HEK293 (cell line): ENCODE data around the gene METTL25B.

Experiments used
- IKZF3 ChIP-seq: fragments of 450-650 bp; IDR thresholded peaks from 2 replicates; pipeline ENCODE4 v1.5.0; 2018; ENCODE audit warnings: missing biosample characterization, mild to moderate bottlenecking, missing genetic modification characterization, moderate library complexity
- KLF16 ChIP-seq: fragments of 450-650 bp; formaldehyde crosslinking; IDR thresholded peaks from 2 replicates; pipeline ENCODE4 v1.5.1; 2017; ENCODE audit warnings: missing biosample characterization, missing genetic modification characterization
- OVOL3 ChIP-seq: fragments of 450-650 bp; formaldehyde crosslinking; IDR thresholded peaks from 2 replicates; pipeline ENCODE4 v1.5.1; 2016; ENCODE audit warnings: missing biosample characterization, missing genetic modification characterization
- SP3 ChIP-seq: fragments of 450-650 bp; formaldehyde crosslinking; IDR thresholded peaks from 2 replicates; pipeline ENCODE4 v1.5.1; 2016; ENCODE audit warnings: missing biosample characterization, missing genetic modification characterization
- ZFP37 ChIP-seq: fragments of 450-650 bp; formaldehyde crosslinking; IDR thresholded peaks from 2 replicates; pipeline ENCODE4 v1.5.1; 2016; ENCODE audit warnings: missing biosample characterization, missing genetic modification characterization
- ZNF155 ChIP-seq: fragments of 450-650 bp; formaldehyde crosslinking; IDR thresholded peaks from 2 replicates; pipeline ENCODE4 v1.5.1; 2016; ENCODE audit warnings: missing biosample characterization, missing genetic modification characterization
- ZNF558 ChIP-seq: fragments of 450-650 bp; formaldehyde crosslinking; IDR thresholded peaks from 2 replicates; pipeline ENCODE4 v1.5.1; 2016; ENCODE audit warnings: missing biosample characterization, missing genetic modification characterization
- ZNF585B ChIP-seq: fragments of 450-650 bp; formaldehyde crosslinking; IDR thresholded peaks from 2 replicates; pipeline ENCODE4 v1.5.1; 2016; ENCODE audit warnings: missing biosample characterization, missing genetic modification characterization
- ZNF629 ChIP-seq: fragments of 450-650 bp; formaldehyde crosslinking; IDR thresholded peaks from 2 replicates; pipeline ENCODE4 v1.5.1; 2017; ENCODE audit warnings: missing biosample characterization, missing genetic modification characterization
- ZNF701 ChIP-seq: fragments of 450-650 bp; formaldehyde crosslinking; IDR thresholded peaks from 2 replicates; pipeline ENCODE4 v1.5.1; 2016; ENCODE audit warnings: missing biosample characterization, missing genetic modification characterization
- ZNF830 ChIP-seq: fragments of 450-650 bp; IDR thresholded peaks from 2 replicates; pipeline ENCODE4 v1.5.0; 2018; ENCODE audit warnings: missing biosample characterization, missing genetic modification characterization, low read depth, mild to moderate bottlenecking, moderate library complexity
- ZXDB ChIP-seq: fragments of 450-650 bp; formaldehyde crosslinking; IDR thresholded peaks from 2 replicates; pipeline ENCODE4 v1.5.1; 2016; ENCODE audit warnings: missing biosample characterization, missing genetic modification characterization
- TF ChIP-seq, protein P1 (sequence below): fragments of 450-650 bp; formaldehyde crosslinking; IDR thresholded peaks from 2 replicates; pipeline ENCODE4 v1.5.1; 2016; ENCODE audit warnings: missing biosample characterization, missing genetic modification characterization
- TF ChIP-seq, protein P2 (sequence below): fragments of 450-650 bp; formaldehyde crosslinking; conservative IDR thresholded peaks from 2 replicates; pipeline ENCODE4 v1.5.1; 2016; ENCODE audit warnings: low read depth, missing biosample characterization, missing genetic modification characterization
- TF ChIP-seq, protein P3 (sequence below): fragments of 450-650 bp; IDR thresholded peaks from 2 replicates; pipeline ENCODE4 v1.5.1; 2018; ENCODE audit warnings: missing biosample characterization, missing genetic modification characterization
- TF ChIP-seq, protein P4 (sequence below): fragments of 450-650 bp; formaldehyde crosslinking; IDR thresholded peaks from 2 replicates; pipeline ENCODE4 v1.5.1; 2016; ENCODE audit warnings: missing biosample characterization, missing genetic modification characterization
- TF ChIP-seq, protein P5 (sequence below): fragments of 450-650 bp; formaldehyde crosslinking; IDR thresholded peaks from 2 replicates; pipeline ENCODE4 v1.5.1; 2016; ENCODE audit warnings: missing biosample characterization, missing genetic modification characterization
- TF ChIP-seq, protein P6 (sequence below): fragments of 450-650 bp; formaldehyde crosslinking; IDR thresholded peaks from 2 replicates; pipeline ENCODE4 v1.5.1; 2016; ENCODE audit warnings: missing biosample characterization, missing genetic modification characterization
- TF ChIP-seq, protein P7 (sequence below): fragments of 450-650 bp; formaldehyde crosslinking; IDR thresholded peaks from 2 replicates; pipeline ENCODE4 v1.5.1; 2017; ENCODE audit warnings: missing biosample characterization, missing genetic modification characterization

The METTL25B gene

DNA sequence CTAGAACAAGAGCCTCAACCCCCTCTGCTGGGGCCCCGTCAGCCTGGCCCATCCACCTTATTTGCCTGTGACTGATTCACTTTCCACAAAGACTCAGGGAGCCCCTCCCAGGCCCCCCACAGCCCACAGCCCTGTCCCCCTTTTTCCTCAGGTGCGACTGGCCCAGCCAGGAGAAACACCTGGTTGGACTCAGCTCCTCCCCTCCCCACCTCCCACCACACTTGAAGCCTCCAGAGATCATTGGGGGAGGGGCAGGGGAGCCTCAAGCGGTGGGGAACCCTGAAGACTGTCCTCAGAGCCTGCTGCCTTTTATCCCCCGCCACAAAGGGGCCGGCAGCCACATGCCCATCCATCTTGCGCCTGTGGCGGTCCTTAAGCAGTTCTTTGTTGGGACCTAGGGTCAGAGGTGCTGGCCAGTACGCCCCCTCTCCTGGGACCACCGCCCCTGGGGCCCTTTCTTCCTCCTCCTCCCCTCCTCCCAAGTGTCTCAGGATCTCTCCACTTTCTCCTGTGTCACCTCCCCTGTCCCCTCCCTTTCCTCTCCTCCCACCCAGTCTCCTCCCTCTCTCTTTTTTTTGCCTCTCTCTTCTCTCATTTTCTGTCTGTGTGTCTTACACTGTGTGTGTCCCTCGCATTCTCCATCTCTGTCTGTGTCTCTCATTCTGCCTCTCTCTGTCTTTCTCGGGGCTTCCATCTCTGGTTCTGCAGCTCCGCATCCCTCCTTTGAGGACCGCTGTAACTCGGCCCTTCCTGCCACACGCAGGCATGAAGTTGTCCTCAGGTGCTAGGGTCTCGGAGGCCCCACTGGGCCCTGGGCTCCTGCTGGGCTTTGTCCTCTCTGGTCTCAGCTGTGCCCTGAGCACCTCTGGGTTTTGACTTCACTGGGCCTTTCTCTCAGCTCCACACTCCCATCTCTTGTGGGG lies 35.1 kb upstream of the METTL25B start (continued):
- TF ChIP-seq, protein P1, sequence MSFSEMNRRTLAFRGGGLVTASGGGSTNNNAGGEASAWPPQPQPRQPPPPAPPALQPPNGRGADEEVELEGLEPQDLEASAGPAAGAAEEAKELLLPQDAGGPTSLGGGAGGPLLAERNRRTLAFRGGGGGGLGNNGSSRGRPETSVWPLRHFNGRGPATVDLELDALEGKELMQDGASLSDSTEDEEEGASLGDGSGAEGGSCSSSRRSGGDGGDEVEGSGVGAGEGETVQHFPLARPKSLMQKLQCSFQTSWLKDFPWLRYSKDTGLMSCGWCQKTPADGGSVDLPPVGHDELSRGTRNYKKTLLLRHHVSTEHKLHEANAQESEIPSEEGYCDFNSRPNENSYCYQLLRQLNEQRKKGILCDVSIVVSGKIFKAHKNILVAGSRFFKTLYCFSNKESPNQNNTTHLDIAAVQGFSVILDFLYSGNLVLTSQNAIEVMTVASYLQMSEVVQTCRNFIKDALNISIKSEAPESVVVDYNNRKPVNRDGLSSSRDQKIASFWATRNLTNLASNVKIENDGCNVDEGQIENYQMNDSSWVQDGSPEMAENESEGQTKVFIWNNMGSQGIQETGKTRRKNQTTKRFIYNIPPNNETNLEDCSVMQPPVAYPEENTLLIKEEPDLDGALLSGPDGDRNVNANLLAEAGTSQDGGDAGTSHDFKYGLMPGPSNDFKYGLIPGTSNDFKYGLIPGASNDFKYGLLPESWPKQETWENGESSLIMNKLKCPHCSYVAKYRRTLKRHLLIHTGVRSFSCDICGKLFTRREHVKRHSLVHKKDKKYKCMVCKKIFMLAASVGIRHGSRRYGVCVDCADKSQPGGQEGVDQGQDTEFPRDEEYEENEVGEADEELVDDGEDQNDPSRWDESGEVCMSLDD (tag by site-specific recombination): peak; percentile 86
- TF ChIP-seq KLF16 (tag by site-specific recombination) (no peak), ZFP37 (no peak), ZNF629 (tag by site-specific recombination) (0 out of 2 replicates have a peak, but pooled peaks have one; percentile 22), ZNF701 (tag by site-specific recombination) (no peak), ZNF155 (tag by site-specific recombination) (no peak), ZNF585B (no peak), IKZF3 (0 out of 2 replicates have a peak, but pooled peaks have one; percentile 8), ZNF558 (tag by site-specific recombination) (no peak), ZNF830 (no peak), SP3 (tag by site-specific recombination) (peak; percentile 82), OVOL3 (tag by site-specific recombination) (no peak), ZXDB (tag by site-specific recombination) (no peak)
- TF ChIP-seq, protein P2, sequence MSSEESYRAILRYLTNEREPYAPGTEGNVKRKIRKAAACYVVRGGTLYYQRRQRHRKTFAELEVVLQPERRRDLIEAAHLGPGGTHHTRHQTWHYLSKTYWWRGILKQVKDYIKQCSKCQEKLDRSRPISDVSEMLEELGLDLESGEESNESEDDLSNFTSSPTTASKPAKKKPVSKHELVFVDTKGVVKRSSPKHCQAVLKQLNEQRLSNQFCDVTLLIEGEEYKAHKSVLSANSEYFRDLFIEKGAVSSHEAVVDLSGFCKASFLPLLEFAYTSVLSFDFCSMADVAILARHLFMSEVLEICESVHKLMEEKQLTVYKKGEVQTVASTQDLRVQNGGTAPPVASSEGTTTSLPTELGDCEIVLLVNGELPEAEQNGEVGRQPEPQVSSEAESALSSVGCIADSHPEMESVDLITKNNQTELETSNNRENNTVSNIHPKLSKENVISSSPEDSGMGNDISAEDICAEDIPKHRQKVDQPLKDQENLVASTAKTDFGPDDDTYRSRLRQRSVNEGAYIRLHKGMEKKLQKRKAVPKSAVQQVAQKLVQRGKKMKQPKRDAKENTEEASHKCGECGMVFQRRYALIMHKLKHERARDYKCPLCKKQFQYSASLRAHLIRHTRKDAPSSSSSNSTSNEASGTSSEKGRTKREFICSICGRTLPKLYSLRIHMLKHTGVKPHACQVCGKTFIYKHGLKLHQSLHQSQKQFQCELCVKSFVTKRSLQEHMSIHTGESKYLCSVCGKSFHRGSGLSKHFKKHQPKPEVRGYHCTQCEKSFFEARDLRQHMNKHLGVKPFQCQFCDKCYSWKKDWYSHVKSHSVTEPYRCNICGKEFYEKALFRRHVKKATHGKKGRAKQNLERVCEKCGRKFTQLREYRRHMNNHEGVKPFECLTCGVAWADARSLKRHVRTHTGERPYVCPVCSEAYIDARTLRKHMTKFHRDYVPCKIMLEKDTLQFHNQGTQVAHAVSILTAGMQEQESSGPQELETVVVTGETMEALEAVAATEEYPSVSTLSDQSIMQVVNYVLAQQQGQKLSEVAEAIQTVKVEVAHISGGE (tag by site-specific recombination): no peak
- TF ChIP-seq, protein P3, sequence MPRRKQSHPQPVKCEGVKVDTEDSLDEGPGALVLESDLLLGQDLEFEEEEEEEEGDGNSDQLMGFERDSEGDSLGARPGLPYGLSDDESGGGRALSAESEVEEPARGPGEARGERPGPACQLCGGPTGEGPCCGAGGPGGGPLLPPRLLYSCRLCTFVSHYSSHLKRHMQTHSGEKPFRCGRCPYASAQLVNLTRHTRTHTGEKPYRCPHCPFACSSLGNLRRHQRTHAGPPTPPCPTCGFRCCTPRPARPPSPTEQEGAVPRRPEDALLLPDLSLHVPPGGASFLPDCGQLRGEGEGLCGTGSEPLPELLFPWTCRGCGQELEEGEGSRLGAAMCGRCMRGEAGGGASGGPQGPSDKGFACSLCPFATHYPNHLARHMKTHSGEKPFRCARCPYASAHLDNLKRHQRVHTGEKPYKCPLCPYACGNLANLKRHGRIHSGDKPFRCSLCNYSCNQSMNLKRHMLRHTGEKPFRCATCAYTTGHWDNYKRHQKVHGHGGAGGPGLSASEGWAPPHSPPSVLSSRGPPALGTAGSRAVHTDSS (tag by site-specific recombination): no peak
- TF ChIP-seq, protein P4, sequence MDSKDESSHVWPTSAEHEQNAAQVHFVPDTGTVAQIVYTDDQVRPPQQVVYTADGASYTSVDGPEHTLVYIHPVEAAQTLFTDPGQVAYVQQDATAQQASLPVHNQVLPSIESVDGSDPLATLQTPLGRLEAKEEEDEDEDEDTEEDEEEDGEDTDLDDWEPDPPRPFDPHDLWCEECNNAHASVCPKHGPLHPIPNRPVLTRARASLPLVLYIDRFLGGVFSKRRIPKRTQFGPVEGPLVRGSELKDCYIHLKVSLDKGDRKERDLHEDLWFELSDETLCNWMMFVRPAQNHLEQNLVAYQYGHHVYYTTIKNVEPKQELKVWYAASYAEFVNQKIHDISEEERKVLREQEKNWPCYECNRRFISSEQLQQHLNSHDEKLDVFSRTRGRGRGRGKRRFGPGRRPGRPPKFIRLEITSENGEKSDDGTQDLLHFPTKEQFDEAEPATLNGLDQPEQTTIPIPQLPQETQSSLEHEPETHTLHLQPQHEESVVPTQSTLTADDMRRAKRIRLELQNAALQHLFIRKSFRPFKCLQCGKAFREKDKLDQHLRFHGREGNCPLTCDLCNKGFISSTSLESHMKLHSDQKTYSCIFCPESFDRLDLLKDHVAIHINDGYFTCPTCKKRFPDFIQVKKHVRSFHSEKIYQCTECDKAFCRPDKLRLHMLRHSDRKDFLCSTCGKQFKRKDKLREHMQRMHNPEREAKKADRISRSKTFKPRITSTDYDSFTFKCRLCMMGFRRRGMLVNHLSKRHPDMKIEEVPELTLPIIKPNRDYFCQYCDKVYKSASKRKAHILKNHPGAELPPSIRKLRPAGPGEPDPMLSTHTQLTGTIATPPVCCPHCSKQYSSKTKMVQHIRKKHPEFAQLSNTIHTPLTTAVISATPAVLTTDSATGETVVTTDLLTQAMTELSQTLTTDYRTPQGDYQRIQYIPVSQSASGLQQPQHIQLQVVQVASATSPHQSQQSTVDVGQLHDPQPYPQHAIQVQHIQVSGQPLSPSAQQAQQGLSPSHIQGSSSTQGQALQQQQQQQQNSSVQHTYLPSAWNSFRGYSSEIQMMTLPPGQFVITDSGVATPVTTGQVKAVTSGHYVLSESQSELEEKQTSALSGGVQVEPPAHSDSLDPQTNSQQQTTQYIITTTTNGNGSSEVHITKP: peak; percentile 45; the same call in 1 of the 2 replicates
- TF ChIP-seq, protein P5, sequence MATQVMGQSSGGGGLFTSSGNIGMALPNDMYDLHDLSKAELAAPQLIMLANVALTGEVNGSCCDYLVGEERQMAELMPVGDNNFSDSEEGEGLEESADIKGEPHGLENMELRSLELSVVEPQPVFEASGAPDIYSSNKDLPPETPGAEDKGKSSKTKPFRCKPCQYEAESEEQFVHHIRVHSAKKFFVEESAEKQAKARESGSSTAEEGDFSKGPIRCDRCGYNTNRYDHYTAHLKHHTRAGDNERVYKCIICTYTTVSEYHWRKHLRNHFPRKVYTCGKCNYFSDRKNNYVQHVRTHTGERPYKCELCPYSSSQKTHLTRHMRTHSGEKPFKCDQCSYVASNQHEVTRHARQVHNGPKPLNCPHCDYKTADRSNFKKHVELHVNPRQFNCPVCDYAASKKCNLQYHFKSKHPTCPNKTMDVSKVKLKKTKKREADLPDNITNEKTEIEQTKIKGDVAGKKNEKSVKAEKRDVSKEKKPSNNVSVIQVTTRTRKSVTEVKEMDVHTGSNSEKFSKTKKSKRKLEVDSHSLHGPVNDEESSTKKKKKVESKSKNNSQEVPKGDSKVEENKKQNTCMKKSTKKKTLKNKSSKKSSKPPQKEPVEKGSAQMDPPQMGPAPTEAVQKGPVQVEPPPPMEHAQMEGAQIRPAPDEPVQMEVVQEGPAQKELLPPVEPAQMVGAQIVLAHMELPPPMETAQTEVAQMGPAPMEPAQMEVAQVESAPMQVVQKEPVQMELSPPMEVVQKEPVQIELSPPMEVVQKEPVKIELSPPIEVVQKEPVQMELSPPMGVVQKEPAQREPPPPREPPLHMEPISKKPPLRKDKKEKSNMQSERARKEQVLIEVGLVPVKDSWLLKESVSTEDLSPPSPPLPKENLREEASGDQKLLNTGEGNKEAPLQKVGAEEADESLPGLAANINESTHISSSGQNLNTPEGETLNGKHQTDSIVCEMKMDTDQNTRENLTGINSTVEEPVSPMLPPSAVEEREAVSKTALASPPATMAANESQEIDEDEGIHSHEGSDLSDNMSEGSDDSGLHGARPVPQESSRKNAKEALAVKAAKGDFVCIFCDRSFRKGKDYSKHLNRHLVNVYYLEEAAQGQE: no peak
- TF ChIP-seq, protein P6, sequence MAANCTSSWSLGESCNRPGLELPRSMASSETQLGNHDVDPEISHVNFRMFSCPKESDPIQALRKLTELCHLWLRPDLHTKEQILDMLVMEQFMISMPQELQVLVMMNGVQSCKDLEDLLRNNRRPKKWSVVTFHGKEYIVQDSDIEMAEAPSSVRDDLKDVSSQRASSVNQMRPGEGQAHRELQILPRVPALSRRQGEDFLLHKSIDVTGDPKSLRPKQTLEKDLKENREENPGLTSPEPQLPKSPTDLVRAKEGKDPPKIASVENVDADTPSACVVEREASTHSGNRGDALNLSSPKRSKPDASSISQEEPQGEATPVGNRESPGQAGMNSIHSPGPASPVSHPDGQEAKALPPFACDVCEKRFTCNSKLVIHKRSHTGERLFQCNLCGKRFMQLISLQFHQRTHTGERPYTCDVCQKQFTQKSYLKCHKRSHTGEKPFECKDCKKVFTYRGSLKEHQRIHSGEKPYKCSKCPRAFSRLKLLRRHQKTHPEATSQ (tag by site-specific recombination): no peak
- TF ChIP-seq, protein P7, sequence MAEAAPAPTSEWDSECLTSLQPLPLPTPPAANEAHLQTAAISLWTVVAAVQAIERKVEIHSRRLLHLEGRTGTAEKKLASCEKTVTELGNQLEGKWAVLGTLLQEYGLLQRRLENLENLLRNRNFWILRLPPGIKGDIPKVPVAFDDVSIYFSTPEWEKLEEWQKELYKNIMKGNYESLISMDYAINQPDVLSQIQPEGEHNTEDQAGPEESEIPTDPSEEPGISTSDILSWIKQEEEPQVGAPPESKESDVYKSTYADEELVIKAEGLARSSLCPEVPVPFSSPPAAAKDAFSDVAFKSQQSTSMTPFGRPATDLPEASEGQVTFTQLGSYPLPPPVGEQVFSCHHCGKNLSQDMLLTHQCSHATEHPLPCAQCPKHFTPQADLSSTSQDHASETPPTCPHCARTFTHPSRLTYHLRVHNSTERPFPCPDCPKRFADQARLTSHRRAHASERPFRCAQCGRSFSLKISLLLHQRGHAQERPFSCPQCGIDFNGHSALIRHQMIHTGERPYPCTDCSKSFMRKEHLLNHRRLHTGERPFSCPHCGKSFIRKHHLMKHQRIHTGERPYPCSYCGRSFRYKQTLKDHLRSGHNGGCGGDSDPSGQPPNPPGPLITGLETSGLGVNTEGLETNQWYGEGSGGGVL (tag by site-specific recombination): peak; percentile 77
